ENCODE measurements around the gene ZDHHC18.

ZDHHC18 gene

GRCh38 chr1:26787706-26788514 is 38.6 kb upstream of the ZDHHC18 start, which contains the start of gene PIGV (continued):
- TF ChIP-seq ZNF837 (tag by site-specific recombination; IDR thresholded peaks at IDR 0.05) (no peak), ZNF521 (tag by site-specific recombination; IDR thresholded peaks at IDR 0.05) (no peak), ZNF157 (tag by site-specific recombination; IDR thresholded peaks at IDR 0.05) (no peak), GLI2 (tag by site-specific recombination; IDR thresholded peaks at IDR 0.05; ENCODE audit: borderline replicate concordance, low read depth) (no peak), ZNF121 (tag by site-specific recombination; IDR thresholded peaks at IDR 0.05) (no peak), ZNF654 (tag by site-specific recombination; IDR thresholded peaks at IDR 0.05; ENCODE audit: low read depth) (no peak), MYNN (tag by site-specific recombination; IDR thresholded peaks at IDR 0.05; ENCODE audit: borderline replicate concordance) (no peak), ZNF248 (tag by site-specific recombination; IDR thresholded peaks at IDR 0.05) (no peak), TCF7L2 (IDR thresholded peaks at IDR 0.05; ENCODE audit: borderline replicate concordance, low read depth, low read length) (no peak), ZNF76 (tag by site-specific recombination; IDR thresholded peaks at IDR 0.05; ENCODE audit: borderline replicate concordance, low read depth) (peak; percentile 82; the same call in 1 of the 2 replicates), ZSCAN23 (tag by site-specific recombination; IDR thresholded peaks at IDR 0.05) (no peak), ZNF239 (tag by site-specific recombination; IDR thresholded peaks at IDR 0.05) (no peak), ZNF626 (tag by site-specific recombination; IDR thresholded peaks at IDR 0.05) (no peak), ZNF580 (tag by site-specific recombination; IDR thresholded peaks at IDR 0.05) (no peak), ZNF791 (tag by site-specific recombination; IDR thresholded peaks at IDR 0.05) (no peak), ZNF585B (tag by site-specific recombination; IDR thresholded peaks at IDR 0.05) (no peak), SCRT1 (tag by site-specific recombination; IDR thresholded peaks at IDR 0.05; ENCODE audit: borderline replicate concordance) (no peak), RBAK (tag by site-specific recombination; IDR thresholded peaks at IDR 0.05) (no peak), ZNF16 (tag by site-specific recombination; IDR thresholded peaks at IDR 0.05; ENCODE audit: low read depth) (no peak), ZBTB1 (tag by site-specific recombination; IDR thresholded peaks at IDR 0.05) (no peak), ZNF610 (tag by site-specific recombination; IDR thresholded peaks at IDR 0.05; ENCODE audit: borderline replicate concordance) (0 out of 2 replicates have a peak, but pooled peaks have one; percentile 51), ZNF514 (tag by site-specific recombination; IDR thresholded peaks at IDR 0.05) (no peak), ZNF223 (tag by site-specific recombination; IDR thresholded peaks at IDR 0.05) (no peak), GFI1B (tag by site-specific recombination; IDR thresholded peaks at IDR 0.05) (no peak), EGR2 (tag by site-specific recombination; IDR thresholded peaks at IDR 0.05; ENCODE audit: low read depth) (peak; percentile 21), ZNF274 (IDR thresholded peaks at IDR 0.05; ENCODE audit: low read length) (no peak), ZNF274 (tag by site-specific recombination; IDR thresholded peaks at IDR 0.05; ENCODE audit: borderline replicate concordance) (no peak), SALL2 (tag by site-specific recombination; IDR thresholded peaks at IDR 0.05; ENCODE audit: borderline replicate concordance) (no peak), ZNF354C (tag by site-specific recombination; IDR thresholded peaks at IDR 0.05; ENCODE audit: borderline replicate concordance, low read depth) (no peak), ZNF362 (tag by site-specific recombination; IDR thresholded peaks at IDR 0.05) (no peak), ZNF423 (tag by site-specific recombination; IDR thresholded peaks at IDR 0.05) (0 out of 2 replicates have a peak, but pooled peaks have one; percentile 68), ZNF596 (tag by site-specific recombination; IDR thresholded peaks at IDR 0.05) (no peak), ZNF768 (tag by site-specific recombination; IDR thresholded peaks at IDR 0.05) (no peak)
- TF ChIP-seq, protein P1, sequence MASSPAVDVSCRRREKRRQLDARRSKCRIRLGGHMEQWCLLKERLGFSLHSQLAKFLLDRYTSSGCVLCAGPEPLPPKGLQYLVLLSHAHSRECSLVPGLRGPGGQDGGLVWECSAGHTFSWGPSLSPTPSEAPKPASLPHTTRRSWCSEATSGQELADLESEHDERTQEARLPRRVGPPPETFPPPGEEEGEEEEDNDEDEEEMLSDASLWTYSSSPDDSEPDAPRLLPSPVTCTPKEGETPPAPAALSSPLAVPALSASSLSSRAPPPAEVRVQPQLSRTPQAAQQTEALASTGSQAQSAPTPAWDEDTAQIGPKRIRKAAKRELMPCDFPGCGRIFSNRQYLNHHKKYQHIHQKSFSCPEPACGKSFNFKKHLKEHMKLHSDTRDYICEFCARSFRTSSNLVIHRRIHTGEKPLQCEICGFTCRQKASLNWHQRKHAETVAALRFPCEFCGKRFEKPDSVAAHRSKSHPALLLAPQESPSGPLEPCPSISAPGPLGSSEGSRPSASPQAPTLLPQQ (tag by site-specific recombination; IDR thresholded peaks at IDR 0.05) = peak; percentile 45; the same call in 1 of the 2 replicates
- TF ChIP-seq, protein P2, sequence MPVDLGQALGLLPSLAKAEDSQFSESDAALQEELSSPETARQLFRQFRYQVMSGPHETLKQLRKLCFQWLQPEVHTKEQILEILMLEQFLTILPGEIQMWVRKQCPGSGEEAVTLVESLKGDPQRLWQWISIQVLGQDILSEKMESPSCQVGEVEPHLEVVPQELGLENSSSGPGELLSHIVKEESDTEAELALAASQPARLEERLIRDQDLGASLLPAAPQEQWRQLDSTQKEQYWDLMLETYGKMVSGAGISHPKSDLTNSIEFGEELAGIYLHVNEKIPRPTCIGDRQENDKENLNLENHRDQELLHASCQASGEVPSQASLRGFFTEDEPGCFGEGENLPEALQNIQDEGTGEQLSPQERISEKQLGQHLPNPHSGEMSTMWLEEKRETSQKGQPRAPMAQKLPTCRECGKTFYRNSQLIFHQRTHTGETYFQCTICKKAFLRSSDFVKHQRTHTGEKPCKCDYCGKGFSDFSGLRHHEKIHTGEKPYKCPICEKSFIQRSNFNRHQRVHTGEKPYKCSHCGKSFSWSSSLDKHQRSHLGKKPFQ (tag by site-specific recombination; IDR thresholded peaks at IDR 0.05) = no peak
- TF ChIP-seq, protein P3, sequence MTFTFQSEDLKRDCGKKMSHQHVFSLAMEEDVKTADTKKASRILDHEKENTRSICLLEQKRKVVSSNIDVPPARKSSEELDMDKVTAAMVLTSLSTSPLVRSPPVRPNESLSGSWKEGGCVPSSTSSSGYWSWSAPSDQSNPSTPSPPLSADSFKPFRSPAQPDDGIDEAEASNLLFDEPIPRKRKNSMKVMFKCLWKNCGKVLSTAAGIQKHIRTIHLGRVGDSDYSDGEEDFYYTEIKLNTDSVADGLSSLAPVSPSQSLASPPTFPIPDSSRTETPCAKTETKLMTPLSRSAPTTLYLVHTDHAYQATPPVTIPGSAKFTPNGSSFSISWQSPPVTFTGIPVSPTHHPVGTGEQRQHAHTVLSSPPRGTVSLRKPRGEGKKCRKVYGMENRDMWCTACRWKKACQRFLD (tag by site-specific recombination; IDR thresholded peaks at IDR 0.05) = no peak

Data from HEK293 (cell line).